ENCODE measurements around the gene ATOH7. TPM values are rescaled to one million over a fixed set of nuclear protein-coding genes. Genes with fewer than 3 reads are reported as not detected.

Gene ATOH7
- total RNA-seq, 1 experiment from 2014 or later, result not detected

GRCh38 chr10:68230268-68230667, 1.6 kb downstream of the ATOH7 start:
- ChIA-PET CTCF (interaction anchor here (0.6 to 1.6 kb wide), 2 partner anchors 21 to 72 kb away, joined by 4 to 8 read pairs; no protein-coding TSS in a partner anchor), POLR2A (interaction anchor here (1.1 to 1.3 kb wide), 3 partner anchors 102 to 157 kb away, joined by 4 read pairs; partner anchors contain the start of genes HNRNPH3 and PBLD)
- TF ChIP-seq CTCF (IDR thresholded peaks at IDR 0.05; ENCODE audit: unreplicated experiment), result no peak

GRCh38 chr10:68224810-68225209, 7.1 kb downstream of the ATOH7 start:
- no peaks in the 10 kb centered on the region for H3K36me3 Mint-ChIP-seq (ENCODE audit: insufficient read depth, unreplicated experiment)
- peak overlapping the region; percentile 96 for H3K27ac Mint-ChIP-seq (ENCODE audit: low read depth, unreplicated experiment)
- no TSS peak for BruUV-seq (replicated peaks)
- peak; percentile 44 for DNase-seq (ENCODE audit: unreplicated experiment)
- ChIA-PET POLR2A (interaction anchor here (1.0 to 1.5 kb wide), 2 partner anchors 10 to 115 kb away, joined by 4 read pairs; no protein-coding TSS in a partner anchor), CTCF (interaction anchor here (0.6 to 4.0 kb wide), 5 partner anchors 11 to 222 kb away, joined by 3 to 35 read pairs (median 4); no protein-coding TSS in a partner anchor)
- no peaks in the 10 kb centered on the region for H3K27me3 Mint-ChIP-seq (ENCODE audit: insufficient read depth, unreplicated experiment)
- TF ChIP-seq CTCF (IDR thresholded peaks at IDR 0.05; ENCODE audit: unreplicated experiment), result no peak
- no peaks in the 10 kb centered on the region for H3K9me3 Mint-ChIP-seq (ENCODE audit: unreplicated experiment)
- intact Hi-C loops (cut with micrococcal nuclease), result no loop called here
- no peak overlapping the region for H3K4me3 Mint-ChIP-seq (ENCODE audit: unreplicated experiment)
- H3K4me1 Mint-ChIP-seq (ENCODE audit: insufficient read depth, unreplicated experiment), result peaks cover 6% of the 10 kb centered on the region

More at GRCh38 chr10:68230268-68230667, 1.6 kb downstream of the ATOH7 start:
- no peak for DNase-seq (ENCODE audit: unreplicated experiment)
- peaks cover 11% of the 10 kb centered on the region for H3K27me3 Mint-ChIP-seq (ENCODE audit: insufficient read depth, unreplicated experiment)
- intact Hi-C loops (cut with micrococcal nuclease), result no loop called here
- H3K36me3 Mint-ChIP-seq (ENCODE audit: insufficient read depth, unreplicated experiment), result no peaks in the 10 kb centered on the region
- H3K4me3 Mint-ChIP-seq (ENCODE audit: unreplicated experiment), result no peak overlapping the region
- H3K27ac Mint-ChIP-seq (ENCODE audit: low read depth, unreplicated experiment), result no peak overlapping the region
- no TSS peak for BruUV-seq (replicated peaks)
- H3K9me3 Mint-ChIP-seq (ENCODE audit: unreplicated experiment), result no peaks in the 10 kb centered on the region
- no peaks in the 10 kb centered on the region for H3K4me1 Mint-ChIP-seq (ENCODE audit: insufficient read depth, unreplicated experiment)

GRCh38 chr10:68223535-68224165, 8.3 kb downstream of the ATOH7 start:
- TF ChIP-seq CTCF (IDR thresholded peaks at IDR 0.05; ENCODE audit: unreplicated experiment), result no peak
- DNase-seq (ENCODE audit: unreplicated experiment), result no peak
- intact Hi-C loops (cut with micrococcal nuclease), result no loop called here
- Mint-ChIP-seq H3K27me3 (ENCODE audit: insufficient read depth, unreplicated experiment) (no peaks in the 10 kb centered on the region), H3K4me3 (ENCODE audit: unreplicated experiment) (no peak overlapping the region), H3K27ac (ENCODE audit: low read depth, unreplicated experiment) (no peak overlapping the region), H3K4me1 (ENCODE audit: insufficient read depth, unreplicated experiment) (peaks cover 6% of the 10 kb centered on the region), H3K9me3 (ENCODE audit: unreplicated experiment) (no peaks in the 10 kb centered on the region), H3K36me3 (ENCODE audit: insufficient read depth, unreplicated experiment) (no peaks in the 10 kb centered on the region)
- CTCF ChIA-PET, result interaction anchor here (0.5 to 4.0 kb wide), 7 partner anchors 10 to 141 kb away, joined by 3 to 35 read pairs (median 3); no protein-coding TSS in a partner anchor
- POLR2A ChIA-PET, result interaction anchor here (0.5 to 1.0 kb wide), 4 partner anchors 8 to 126 kb away, joined by 3 to 4 read pairs (median 4); no protein-coding TSS in a partner anchor
- no TSS peak for BruUV-seq (replicated peaks)

- H3K9me3 Mint-ChIP-seq (ENCODE audit: unreplicated experiment), result no peaks in the 10 kb centered on the region
- no peak for TF ChIP-seq CTCF (IDR thresholded peaks at IDR 0.05; ENCODE audit: unreplicated experiment)
- no peaks in the 10 kb centered on the region for H3K36me3 Mint-ChIP-seq (ENCODE audit: insufficient read depth, unreplicated experiment)
- intact Hi-C loops (cut with micrococcal nuclease), result no loop called here
- ChIA-PET CTCF (interaction anchor here (0.7 to 4.0 kb wide), 3 partner anchors 9 to 80 kb away, joined by 3 to 35 read pairs (median 14); no protein-coding TSS in a partner anchor), POLR2A (no interaction called here)
- H3K4me1 Mint-ChIP-seq (ENCODE audit: insufficient read depth, unreplicated experiment), result peaks cover 6% of the 10 kb centered on the region
- no TSS peak for BruUV-seq (replicated peaks)
- DNase-seq (ENCODE audit: unreplicated experiment), result no peak
- no peak overlapping the region for H3K4me3 Mint-ChIP-seq (ENCODE audit: unreplicated experiment)
- no peak overlapping the region for H3K27ac Mint-ChIP-seq (ENCODE audit: low read depth, unreplicated experiment)
- H3K27me3 Mint-ChIP-seq (ENCODE audit: insufficient read depth, unreplicated experiment), result no peaks in the 10 kb centered on the region
Observed at GRCh38 chr10:68222391-68222790, 9.5 kb downstream of the ATOH7 start.
